Measurements from ENCODE around the gene BBOF1.

DNA sequence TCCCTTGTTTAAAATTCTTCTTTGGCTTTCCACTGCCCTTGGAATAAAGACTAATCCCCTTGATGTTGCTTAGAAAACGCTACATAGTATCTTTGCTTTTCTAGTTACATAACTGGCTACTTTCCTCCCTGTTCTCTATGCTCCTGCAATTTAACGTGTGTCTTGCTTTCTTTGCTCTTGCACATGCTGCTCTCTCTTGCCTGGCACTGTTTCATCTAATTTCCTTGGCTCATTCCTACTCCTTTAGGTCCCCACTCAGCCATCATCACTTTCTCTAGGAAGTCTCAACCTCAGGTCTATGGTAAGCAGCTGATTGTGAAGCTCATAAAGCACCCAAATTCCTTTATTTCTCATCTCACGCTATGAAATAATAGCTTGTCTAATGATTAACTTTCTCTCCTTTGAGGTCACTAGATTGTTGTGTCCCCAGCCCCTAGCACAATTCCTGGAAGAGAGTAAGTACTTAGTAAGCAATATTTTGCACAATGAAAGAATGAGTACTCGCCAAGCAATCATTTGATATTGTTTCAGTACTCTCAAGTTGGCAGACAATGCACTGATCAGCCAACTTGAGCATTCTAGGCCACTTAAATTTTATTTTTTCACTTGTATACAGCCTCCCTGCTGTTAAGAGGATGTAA is 61.8 kb downstream of the BBOF1 start:
- TF ChIP-seq, protein P1, sequence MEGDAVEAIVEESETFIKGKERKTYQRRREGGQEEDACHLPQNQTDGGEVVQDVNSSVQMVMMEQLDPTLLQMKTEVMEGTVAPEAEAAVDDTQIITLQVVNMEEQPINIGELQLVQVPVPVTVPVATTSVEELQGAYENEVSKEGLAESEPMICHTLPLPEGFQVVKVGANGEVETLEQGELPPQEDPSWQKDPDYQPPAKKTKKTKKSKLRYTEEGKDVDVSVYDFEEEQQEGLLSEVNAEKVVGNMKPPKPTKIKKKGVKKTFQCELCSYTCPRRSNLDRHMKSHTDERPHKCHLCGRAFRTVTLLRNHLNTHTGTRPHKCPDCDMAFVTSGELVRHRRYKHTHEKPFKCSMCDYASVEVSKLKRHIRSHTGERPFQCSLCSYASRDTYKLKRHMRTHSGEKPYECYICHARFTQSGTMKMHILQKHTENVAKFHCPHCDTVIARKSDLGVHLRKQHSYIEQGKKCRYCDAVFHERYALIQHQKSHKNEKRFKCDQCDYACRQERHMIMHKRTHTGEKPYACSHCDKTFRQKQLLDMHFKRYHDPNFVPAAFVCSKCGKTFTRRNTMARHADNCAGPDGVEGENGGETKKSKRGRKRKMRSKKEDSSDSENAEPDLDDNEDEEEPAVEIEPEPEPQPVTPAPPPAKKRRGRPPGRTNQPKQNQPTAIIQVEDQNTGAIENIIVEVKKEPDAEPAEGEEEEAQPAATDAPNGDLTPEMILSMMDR (IDR thresholded peaks at IDR 0.05; ENCODE audit: insufficient read depth, low read depth, low read length): no peak
- no peak for TF ChIP-seq EZH2 (IDR thresholded peaks at IDR 0.05; ENCODE audit: insufficient read depth, low read length)

All from astrocyte (in vitro differentiated cells and primary cell).